HUES48 (cell line): ENCODE data around the gene ZSWIM9.
"Not testable (repeated sequence)": the region's sequence is repeated elsewhere in the genome, so short reads cannot be mapped to it uniquely, and the experiment has no call there.

Experiments used
- H3K27ac ChIP-seq: one replicate; pipeline ENCODE4 v1.7.0; 2013; ENCODE audit warnings: low read depth, low read length, inconsistent platforms
- H3K27me3 ChIP-seq: 2 replicates; pipeline ENCODE4 v1.6.1; 2013; ENCODE audit warnings: mild to moderate bottlenecking, low read length; ENCODE audit not compliant: control insufficient read depth, insufficient read depth
- H3K36me3 ChIP-seq: 2 replicates; pipeline ENCODE4 v1.6.1; 2013; ENCODE audit warnings: low read length; ENCODE audit not compliant: control insufficient read depth, insufficient read depth
- H3K4me1 ChIP-seq: 2 replicates; pipeline ENCODE4 v1.6.1; 2013; ENCODE audit warnings: mild to moderate bottlenecking, low read length; ENCODE audit not compliant: control insufficient read depth, insufficient read depth
- H3K4me3 ChIP-seq: 2 replicates; pipeline ENCODE4 v1.5.1; 2013; ENCODE audit warnings: mild to moderate bottlenecking, low read depth, low read length
- H3K9ac ChIP-seq: 2 replicates; pipeline ENCODE4 v1.6.1; 2013; ENCODE audit warnings: mild to moderate bottlenecking, low read depth, low read length, moderate library complexity
- H3K9me3 ChIP-seq: 2 replicates; pipeline ENCODE4 v1.6.1; 2013; ENCODE audit warnings: low read length; ENCODE audit not compliant: control insufficient read depth, insufficient read depth

The ZSWIM9 gene

GRCh38 chr19:48220784-48221183 lies 50.3 kb downstream of the ZSWIM9 start:
- H3K9ac ChIP-seq, H3K9me3 ChIP-seq, H3K36me3 ChIP-seq, H3K4me3 ChIP-seq, H3K27ac ChIP-seq, H3K4me1 ChIP-seq, H3K27me3 ChIP-seq: not testable (repeated sequence)

- H3K9me3 ChIP-seq = no peaks in the 10 kb centered on the region
- H3K4me3 ChIP-seq = no peak overlapping the region
- H3K4me1 ChIP-seq = peaks cover 8% of the 10 kb centered on the region
- no peaks in the 10 kb centered on the region for H3K27me3 ChIP-seq
- no peaks in the 10 kb centered on the region for H3K36me3 ChIP-seq
- H3K27ac ChIP-seq = no peak overlapping the region
- no peak overlapping the region for H3K9ac ChIP-seq
These were observed 51.1 kb downstream of the ZSWIM9 start for GRCh38 chr19:48221628-48222027.

GRCh38 chr19:48230555-48231129 lies 60.2 kb downstream of the ZSWIM9 start:
- peaks cover 19% of the 10 kb centered on the region for H3K36me3 ChIP-seq

GRCh38 chr19:48237057-48237456 lies 66.6 kb downstream of the ZSWIM9 start:
- Histone ChIP-seq H3K36me3 (peaks cover 19% of the 10 kb centered on the region), H3K9me3 (no peaks in the 10 kb centered on the region), H3K4me1 (no peaks in the 10 kb centered on the region), H3K9ac (no peak overlapping the region), H3K27ac (no peak overlapping the region), H3K4me3 (no peak overlapping the region), H3K27me3 (no peaks in the 10 kb centered on the region)

More at GRCh38 chr19:48230555-48231129, 60.2 kb downstream of the ZSWIM9 start:
- Histone ChIP-seq H3K4me1 (no peaks in the 10 kb centered on the region), H3K27ac (no peak overlapping the region), H3K4me3 (no peak overlapping the region), H3K9me3 (no peaks in the 10 kb centered on the region), H3K27me3 (no peaks in the 10 kb centered on the region), H3K9ac (no peak overlapping the region)

GRCh38 chr19:48239120-48239519 lies 68.6 kb downstream of the ZSWIM9 start:
- no peaks in the 10 kb centered on the region for H3K27me3 ChIP-seq
- no peaks in the 10 kb centered on the region for H3K9me3 ChIP-seq
- H3K4me1 ChIP-seq = no peaks in the 10 kb centered on the region
- H3K36me3 ChIP-seq = peaks cover 14% of the 10 kb centered on the region; the same call in 1 of the 2 replicates
- H3K27ac ChIP-seq = no peak overlapping the region
- no peak overlapping the region for H3K4me3 ChIP-seq
- H3K9ac ChIP-seq = no peak overlapping the region

- Histone ChIP-seq H3K27ac (no peak overlapping the region), H3K4me1 (no peaks in the 10 kb centered on the region), H3K9me3 (no peaks in the 10 kb centered on the region), H3K36me3 (peaks cover 14% of the 10 kb centered on the region; the same call in 1 of the 2 replicates), H3K4me3 (no peak overlapping the region), H3K9ac (no peak overlapping the region), H3K27me3 (no peaks in the 10 kb centered on the region)
These were observed 69.2 kb downstream of the ZSWIM9 start for GRCh38 chr19:48239582-48240141.

- not testable (repeated sequence) for H3K27me3 ChIP-seq, H3K9ac ChIP-seq, H3K27ac ChIP-seq, H3K4me3 ChIP-seq, H3K9me3 ChIP-seq, H3K4me1 ChIP-seq
- peaks cover 21% of the 10 kb centered on the region for H3K36me3 ChIP-seq
These were observed 71.3 kb downstream of the ZSWIM9 start for GRCh38 chr19:48241771-48242170.

- no peaks in the 10 kb centered on the region for H3K4me1 ChIP-seq
- no peak overlapping the region for H3K9ac ChIP-seq
- H3K9me3 ChIP-seq = no peaks in the 10 kb centered on the region
- H3K36me3 ChIP-seq = peaks cover 25% of the 10 kb centered on the region
- H3K27ac ChIP-seq = no peak overlapping the region
- H3K27me3 ChIP-seq = no peaks in the 10 kb centered on the region
- no peak overlapping the region for H3K4me3 ChIP-seq
These were observed 73.8 kb downstream of the ZSWIM9 start for GRCh38 chr19:48244281-48244680.

GRCh38 chr19:48246101-48246500 lies 75.6 kb downstream of the ZSWIM9 start:
- Histone ChIP-seq H3K9ac (no peak overlapping the region), H3K9me3 (no peaks in the 10 kb centered on the region), H3K27me3 (no peaks in the 10 kb centered on the region), H3K4me3 (no peak overlapping the region), H3K36me3 (peaks cover 19% of the 10 kb centered on the region), H3K4me1 (no peaks in the 10 kb centered on the region), H3K27ac (no peak overlapping the region)

- H3K9ac ChIP-seq = no peak overlapping the region
- no peaks in the 10 kb centered on the region for H3K27me3 ChIP-seq
- H3K27ac ChIP-seq = no peak overlapping the region
- no peaks in the 10 kb centered on the region for H3K4me1 ChIP-seq
- no peak overlapping the region for H3K4me3 ChIP-seq
- no peaks in the 10 kb centered on the region for H3K9me3 ChIP-seq
- H3K36me3 ChIP-seq = peaks cover 19% of the 10 kb centered on the region
These were observed 76.7 kb downstream of the ZSWIM9 start for GRCh38 chr19:48247212-48247611.
